TTC549 (cell line): ENCODE measurements around the gene HSPBAP1.

ENCODE experiments used
- FAIRE-seq: peaks from 2 replicates; lab custom pipeline; 2012; peaks lifted over from hg19 to GRCh38; lab: Jason Lieb, UNC

The HSPBAP1 gene

GRCh38 chr3:122793568-122794416 is at the start of gene HSPBAP1:
HSPBAP1 (minus strand) TSS chr3:122793831; CDS start chr3:122793680, 151 bp downstream.
- FAIRE-seq: no peak

DNA sequence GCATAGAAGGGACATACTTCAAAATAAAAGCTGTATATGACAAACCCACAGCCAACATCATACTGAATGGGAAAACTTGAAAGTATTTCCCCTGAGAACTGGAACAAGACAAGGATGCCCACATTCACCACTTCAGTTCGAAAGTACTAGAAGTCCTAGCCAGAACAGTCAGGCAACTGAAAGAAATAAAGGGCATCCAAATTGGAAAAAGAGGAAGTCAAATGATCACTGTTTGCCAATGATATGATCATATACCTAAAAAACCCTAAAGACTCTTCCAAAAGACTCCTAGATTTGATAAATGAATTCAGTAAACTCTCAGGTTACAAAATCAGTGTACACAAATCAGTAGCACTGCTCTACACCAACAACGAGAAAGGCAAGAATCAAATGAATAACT is 42.0 kb upstream of the HSPBAP1 start:
- no peak for FAIRE-seq

GRCh38 chr3:122828281-122828680 is 34.6 kb upstream of the HSPBAP1 start:
- no peak for FAIRE-seq

- FAIRE-seq: no peak
Observed at GRCh38 chr3:122826278-122826677, 32.6 kb upstream of the HSPBAP1 start.

GRCh38 chr3:122825460-122825859 is 31.8 kb upstream of the HSPBAP1 start:
- no peak for FAIRE-seq

- FAIRE-seq: no peak
Observed at GRCh38 chr3:122824465-122825381, 31.1 kb upstream of the HSPBAP1 start.

GRCh38 chr3:122816587-122816986 is 23.0 kb upstream of the HSPBAP1 start:
- no peak for FAIRE-seq

GRCh38 chr3:122810734-122811133 is 17.1 kb upstream of the HSPBAP1 start:
- FAIRE-seq: no peak

GRCh38 chr3:122803977-122804376 is 10.3 kb upstream of the HSPBAP1 start:
- FAIRE-seq: no peak

GRCh38 chr3:122802323-122802722 is 8.7 kb upstream of the HSPBAP1 start:
- FAIRE-seq: no peak

GRCh38 chr3:122800706-122801237 is 7.1 kb upstream of the HSPBAP1 start:
- no peak for FAIRE-seq

DNA sequence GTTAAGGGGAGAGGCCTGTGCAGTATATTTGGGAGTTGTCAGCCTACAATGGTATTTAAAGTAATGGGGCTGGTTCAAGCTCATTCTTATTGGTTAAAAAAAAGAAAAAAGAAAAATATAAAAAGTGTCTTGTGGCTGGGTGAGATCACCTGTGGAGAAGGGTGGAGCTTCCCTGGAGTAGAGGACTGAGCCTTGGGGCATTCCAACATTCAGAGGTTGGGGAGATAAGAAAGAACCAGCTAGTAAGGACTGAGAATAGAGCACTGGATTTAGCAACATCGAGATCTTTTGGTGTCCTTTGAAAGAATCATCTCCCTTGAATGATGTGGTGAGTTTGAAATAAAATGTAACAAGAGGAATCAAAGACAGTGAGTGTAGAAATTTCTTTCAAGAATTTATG is 6.4 kb upstream of the HSPBAP1 start:
- no peak for FAIRE-seq

DNA sequence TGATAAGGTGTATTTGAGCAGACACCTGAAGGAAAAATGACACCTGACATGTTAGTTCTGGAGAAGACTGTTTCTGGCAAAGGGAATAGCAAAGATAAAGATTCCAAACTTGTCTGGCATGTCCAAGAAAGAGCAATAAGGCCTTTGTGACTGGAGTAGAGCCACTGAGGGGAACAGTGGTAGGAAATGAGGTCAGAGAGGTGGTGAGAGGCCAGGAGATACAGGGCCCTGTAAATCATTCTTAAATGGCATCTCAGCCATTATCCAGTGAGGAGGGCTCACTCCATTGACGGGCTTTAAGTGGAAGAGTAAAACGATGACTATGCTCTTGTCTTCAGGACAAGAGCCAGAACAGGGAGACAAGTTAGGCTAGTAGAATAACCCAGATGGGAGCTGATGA is 5.7 kb upstream of the HSPBAP1 start:
- no peak for FAIRE-seq

DNA sequence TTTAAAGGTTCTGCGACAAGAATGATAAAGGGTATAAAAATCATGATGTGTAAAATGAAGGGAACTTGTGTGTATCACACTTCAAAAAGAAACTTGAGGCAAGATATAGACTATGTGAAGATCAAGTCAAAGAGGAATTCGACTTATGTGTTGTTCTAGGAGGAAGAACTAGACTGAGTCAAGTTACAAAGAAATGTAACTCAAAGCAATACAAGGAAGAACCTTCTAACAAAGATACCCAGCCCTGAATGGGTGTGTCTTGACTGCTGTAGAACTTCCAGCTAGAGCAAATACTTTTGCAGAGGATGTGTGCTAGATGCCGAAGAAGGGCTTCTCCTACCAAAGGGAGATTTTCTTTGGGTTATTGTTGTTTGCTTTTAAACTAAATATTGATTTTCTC is 3.7 kb upstream of the HSPBAP1 start:
- FAIRE-seq: no peak

DNA sequence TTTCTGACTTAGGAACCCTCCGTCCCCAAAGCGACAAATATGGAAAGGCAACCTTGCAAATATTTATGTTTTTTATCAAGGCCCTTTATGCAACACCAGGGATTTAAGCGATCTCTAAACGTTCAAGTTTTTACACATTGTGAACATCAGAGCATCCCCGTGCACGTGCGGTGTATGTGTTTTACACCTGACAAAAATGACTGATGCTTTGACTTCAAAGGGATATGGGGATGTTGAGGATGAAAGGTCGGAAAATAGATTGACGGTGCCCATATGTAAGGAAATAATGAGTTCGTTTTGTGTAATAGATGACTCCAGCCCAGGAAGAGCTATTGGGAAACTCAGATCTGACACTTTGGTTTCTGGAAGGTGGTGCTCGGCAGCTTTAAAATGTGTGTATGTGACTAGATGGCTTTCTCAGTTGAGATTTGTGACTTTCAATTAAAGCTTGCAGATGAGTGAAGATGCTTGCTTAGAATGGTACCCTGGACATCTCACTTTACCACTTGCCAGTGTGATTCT is 2.1 kb upstream of the HSPBAP1 start:
- FAIRE-seq: no peak

GRCh38 chr3:122794779-122795673 is 1.4 kb upstream of the HSPBAP1 start, which contains the start of gene SLC49A4:
SLC49A4 (plus strand) TSS chr3:122795069; CDS start chr3:122795193, 124 bp downstream.
- no peak for FAIRE-seq

DNA sequence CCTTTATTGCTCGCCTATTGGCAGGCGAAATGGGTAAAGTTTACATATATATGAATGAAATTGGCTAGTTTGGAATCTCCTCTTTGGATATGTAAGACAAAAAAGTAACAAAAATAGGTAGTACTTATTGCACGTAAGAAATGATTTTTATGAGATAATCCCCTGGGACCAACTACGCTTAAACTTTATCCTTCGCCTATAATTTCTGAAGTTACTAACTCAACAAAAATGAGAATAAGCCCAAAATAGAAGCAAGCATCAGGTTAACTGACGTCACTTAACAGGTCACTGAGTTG is 800 bp upstream of the HSPBAP1 start:
- FAIRE-seq: no peak

- no peak for FAIRE-seq
Observed at GRCh38 chr3:122789585-122790273, 3.9 kb downstream of the HSPBAP1 start.

- no peak for FAIRE-seq
Observed at GRCh38 chr3:122787872-122788271, 5.8 kb downstream of the HSPBAP1 start.

DNA sequence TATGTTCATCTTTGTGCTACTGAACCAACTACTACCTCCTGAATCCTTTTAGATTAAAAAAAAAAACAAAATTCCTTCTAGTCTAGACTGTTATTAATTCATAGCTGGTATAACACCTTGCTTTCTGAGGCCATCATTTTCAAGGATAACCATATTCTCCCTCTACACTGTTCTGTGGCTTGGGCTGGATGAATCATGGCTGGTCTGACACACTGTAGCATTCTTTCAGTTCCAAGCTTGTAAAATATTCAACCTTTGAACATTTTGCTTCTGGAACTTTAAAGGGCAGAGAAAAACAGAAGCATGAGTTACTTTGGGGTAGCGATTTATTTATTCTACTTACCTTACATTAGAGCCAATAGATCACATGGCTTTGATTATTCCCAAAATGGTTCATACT is 7.6 kb downstream of the HSPBAP1 start:
- FAIRE-seq: no peak

- no peak for FAIRE-seq
Observed at GRCh38 chr3:122785231-122785630, 8.4 kb downstream of the HSPBAP1 start.
